Measurements from ENCODE around the gene INPP5A. TPM values are rescaled to one million over a fixed set of nuclear protein-coding genes. Genes with fewer than 3 reads are reported as not detected.

INPP5A gene
- total RNA-seq, 1 experiment from 2014 or later: 16.0 TPM

Other genes starting within 250 kb of the INPP5A start
- 11.8 and 12.6 TPM in 2 replicates for gene STK32C, start 229.8 kb upstream of the INPP5A start, total RNA-seq (2014; rRNA removed)
- gene LRRC27, start 205.6 kb upstream of the INPP5A start, total RNA-seq (2014; rRNA removed): 3.7 and 5.1 TPM in 2 replicates
- 8.2 and 8.5 TPM in 2 replicates for gene PWWP2B, start 140.6 kb upstream of the INPP5A start, total RNA-seq (2014; rRNA removed)
- not detected in 2 replicates for gene NKX6-2, start 248.4 kb downstream of the INPP5A start, total RNA-seq (2014; rRNA removed)

Data from LHCN-M2 (cell line).